HG02571 (cell line): Measurements from ENCODE around the gene MYO1E.

ENCODE experiments used
- ATAC-seq: cut with Tn5 transposase; IDR thresholded peaks from one replicate; pipeline ENCODE4 v1.9.1; 2021; ENCODE audit warnings: mild to moderate bottlenecking, moderate library complexity; ENCODE audit not compliant: unreplicated experiment

The MYO1E gene

GRCh38 chr15:59322056-59322759 lies 50.5 kb downstream of the MYO1E start:
- no peak for ATAC-seq

- no peak for ATAC-seq
These were observed 51.5 kb downstream of the MYO1E start for GRCh38 chr15:59321000-59321689.

GRCh38 chr15:59317211-59317610 lies 55.5 kb downstream of the MYO1E start:
- ATAC-seq, result no peak

DNA sequence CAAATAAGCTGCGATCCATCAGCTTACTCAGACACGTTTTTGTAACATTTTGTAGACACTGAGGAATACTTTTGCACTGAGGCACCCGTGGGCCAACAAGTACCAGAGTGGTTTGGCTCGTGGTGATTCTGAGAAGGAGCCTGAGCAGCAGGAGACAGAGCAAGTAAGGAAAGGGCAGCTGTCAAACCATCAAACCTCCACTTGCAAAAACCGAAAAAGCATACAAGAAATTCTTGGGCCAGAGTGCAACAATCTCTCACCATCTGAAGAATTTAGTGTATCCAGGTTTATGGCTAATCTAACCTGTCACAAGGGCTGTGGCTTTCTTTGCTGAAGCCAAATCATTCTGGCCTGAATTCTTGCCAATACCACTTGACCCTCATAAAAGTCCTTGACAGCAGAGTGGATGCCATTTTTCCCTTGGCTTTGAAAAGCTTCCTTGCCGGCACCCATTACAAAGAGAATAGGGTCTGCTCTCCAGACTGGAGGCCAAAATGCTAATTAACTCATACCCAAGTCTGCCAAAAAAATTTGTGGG lies 56.7 kb downstream of the MYO1E start:
- no peak for ATAC-seq

DNA sequence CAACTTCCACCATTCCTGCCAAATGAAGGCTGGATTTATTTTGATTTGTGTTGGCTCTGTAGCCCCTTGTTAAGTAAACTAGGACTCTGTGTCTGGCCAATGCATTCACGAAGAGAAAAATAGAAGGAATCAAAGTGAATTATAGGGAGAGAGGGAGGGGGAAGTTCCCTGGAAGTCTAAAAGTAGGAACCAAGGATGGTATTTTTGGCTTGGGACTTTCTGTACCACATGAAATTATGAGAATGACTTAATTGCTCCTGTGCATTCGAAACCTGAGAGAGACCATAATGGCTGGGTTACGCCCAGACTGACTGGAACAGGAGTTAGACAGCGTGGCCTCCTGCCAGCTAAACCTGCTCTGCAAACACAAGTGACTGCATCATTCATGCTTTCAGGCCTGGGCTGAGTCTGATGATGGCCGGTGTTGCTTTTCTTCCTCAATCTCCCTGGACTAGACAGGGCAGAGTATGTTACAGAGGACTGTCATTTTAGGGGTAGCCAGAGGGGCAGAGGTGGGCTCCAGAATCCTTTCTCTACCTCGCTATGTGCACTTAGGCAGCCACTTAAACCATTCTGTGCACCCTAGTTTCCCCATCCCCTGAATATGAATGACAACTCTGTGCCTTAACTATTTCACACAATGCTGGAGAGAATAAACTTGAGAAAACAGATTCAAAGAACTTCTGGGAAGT lies 58.9 kb downstream of the MYO1E start:
- peak; percentile 71 for ATAC-seq

- ATAC-seq, result no peak
These were observed 60.5 kb downstream of the MYO1E start for GRCh38 chr15:59312205-59312604.

GRCh38 chr15:59311195-59311594 lies 61.5 kb downstream of the MYO1E start:
- no peak for ATAC-seq

GRCh38 chr15:59309405-59309804 lies 63.3 kb downstream of the MYO1E start:
- ATAC-seq, result no peak

GRCh38 chr15:59307165-59307537 lies 65.5 kb downstream of the MYO1E start:
- no peak for ATAC-seq

DNA sequence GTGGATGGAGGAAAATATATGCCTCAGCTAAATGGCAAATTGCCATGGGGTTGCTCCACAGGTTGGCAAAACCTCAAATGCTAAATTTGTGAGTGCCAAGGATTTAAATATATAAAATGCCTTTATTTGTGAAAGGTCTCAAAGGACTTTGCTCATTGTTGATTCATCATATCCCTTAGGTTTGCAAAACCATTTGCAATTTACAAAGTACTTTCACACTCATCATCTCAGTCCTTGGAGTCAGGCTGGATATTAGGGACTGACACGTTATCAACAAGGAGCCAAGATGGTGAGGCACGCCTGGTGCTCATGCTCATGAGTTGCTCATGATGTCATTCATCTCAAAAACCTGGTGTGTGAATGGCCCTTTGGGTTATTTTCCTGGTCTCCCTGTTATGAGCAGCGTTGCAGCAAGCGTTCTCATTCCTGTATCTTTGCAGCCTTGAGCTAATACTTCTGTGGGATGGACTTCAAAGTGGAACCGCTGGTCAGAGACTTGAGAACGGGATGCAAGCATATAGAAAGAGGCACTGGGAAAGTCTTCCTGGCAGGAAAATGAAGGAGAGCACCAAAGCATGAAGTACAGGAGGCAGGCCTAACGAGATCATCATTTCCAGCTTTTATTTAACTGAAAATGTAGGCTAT lies 66.0 kb downstream of the MYO1E start:
- ATAC-seq, result no peak

- no peak for ATAC-seq
These were observed 67.9 kb downstream of the MYO1E start for GRCh38 chr15:59304807-59305206.

- ATAC-seq, result peak; percentile 35
These were observed 68.5 kb downstream of the MYO1E start for GRCh38 chr15:59304034-59304795.

DNA sequence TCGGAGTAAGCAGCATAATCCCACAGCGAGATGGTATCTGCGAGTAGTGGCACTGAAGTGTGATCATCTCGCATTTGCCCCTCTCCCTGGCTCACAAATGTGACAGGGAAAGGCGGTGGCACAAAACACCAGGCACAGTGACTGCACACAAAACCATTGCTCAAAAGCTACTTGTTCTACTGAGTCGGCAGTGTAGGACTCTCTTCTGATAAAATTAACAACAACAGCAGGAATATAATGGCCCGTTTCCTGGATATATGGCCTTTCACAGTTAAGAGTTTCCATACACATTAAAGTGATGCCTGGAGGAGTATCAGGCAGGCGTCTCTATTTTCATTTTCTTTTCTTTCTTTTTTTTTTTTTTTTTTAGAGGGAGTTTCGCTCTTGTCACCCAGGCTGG lies 69.0 kb downstream of the MYO1E start:
- ATAC-seq, result peak; percentile 24

DNA sequence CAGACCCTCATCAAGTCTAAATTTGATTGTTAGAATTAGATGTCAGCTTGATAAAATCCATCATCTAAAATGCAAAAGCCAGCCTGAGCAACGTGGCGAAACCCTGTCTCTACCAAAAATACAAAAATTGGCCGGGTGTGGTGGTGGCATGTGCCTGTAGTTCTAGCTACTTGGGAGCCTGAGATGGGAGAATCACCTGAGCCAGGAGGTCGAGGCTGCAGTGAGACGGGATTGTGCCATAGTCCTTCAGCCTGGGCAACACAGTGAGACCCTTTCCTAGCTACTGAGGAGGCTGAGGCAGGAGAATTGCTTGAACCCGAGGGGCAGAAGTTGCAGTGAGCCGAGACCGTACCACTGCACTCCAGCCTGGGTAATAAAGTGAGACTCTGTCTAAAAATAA lies 69.5 kb downstream of the MYO1E start:
- ATAC-seq, result no peak

- no peak for ATAC-seq
These were observed 71.1 kb downstream of the MYO1E start for GRCh38 chr15:59301527-59301926.

DNA sequence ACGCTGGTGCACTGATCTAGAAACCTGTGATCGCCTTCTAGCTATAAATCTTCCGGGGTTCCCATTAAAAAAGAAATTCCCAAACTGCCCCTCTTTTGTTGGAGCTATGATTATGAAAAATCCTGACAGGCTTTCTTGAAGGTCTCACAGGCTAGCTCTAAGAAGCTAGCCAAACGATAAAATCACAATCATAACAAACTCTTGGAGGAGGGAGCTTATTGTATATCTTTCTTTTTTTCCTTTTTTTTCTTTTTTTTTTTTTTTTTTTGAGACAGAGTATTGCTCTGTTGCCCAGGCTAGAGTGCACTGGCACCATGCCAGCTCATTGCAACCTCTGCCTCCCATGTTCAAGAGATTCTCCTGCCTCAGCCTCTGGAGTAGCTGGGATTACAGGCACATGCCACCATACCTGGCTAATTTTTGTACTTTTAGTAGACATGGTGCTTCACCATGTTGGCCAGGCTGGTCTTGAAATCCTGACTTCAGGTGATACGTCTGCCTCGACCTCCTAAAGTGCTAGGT lies 72.0 kb downstream of the MYO1E start:
- ATAC-seq, result no peak

- peak; percentile 53 for ATAC-seq
These were observed 72.6 kb downstream of the MYO1E start for GRCh38 chr15:59299929-59300617.

- ATAC-seq, result no peak
These were observed 73.8 kb downstream of the MYO1E start for GRCh38 chr15:59298854-59299250.

GRCh38 chr15:59298225-59298853 lies 74.3 kb downstream of the MYO1E start:
- ATAC-seq, result peak; percentile 49
